ENCODE data around the gene NRROS. TPM values are rescaled to one million over a fixed set of nuclear protein-coding genes. Genes with fewer than 3 reads are reported as not detected.

NRROS gene
- total RNA-seq, 1 donor from 2014 or later: 0.68 TPM

- H3K27ac Mint-ChIP-seq: no peak overlapping the region
- H3K4me1 Mint-ChIP-seq (ENCODE audit: unreplicated experiment): peaks cover 7% of the 10 kb centered on the region
- H3K36me3 Mint-ChIP-seq: no peaks in the 10 kb centered on the region
- no peaks in the 10 kb centered on the region for H3K9me3 Mint-ChIP-seq
- DNase-seq (ENCODE audit: extremely low spot score, unreplicated experiment): no peak
- H3K27me3 Mint-ChIP-seq: peaks cover 4% of the 10 kb centered on the region
- H3K4me3 Mint-ChIP-seq: no peak overlapping the region
- TF ChIP-seq CTCF (conservative IDR thresholded peaks at IDR 0.05): no peak
Measured at GRCh38 chr3:196689941-196690660, 50.6 kb downstream of the NRROS start.

DNA sequence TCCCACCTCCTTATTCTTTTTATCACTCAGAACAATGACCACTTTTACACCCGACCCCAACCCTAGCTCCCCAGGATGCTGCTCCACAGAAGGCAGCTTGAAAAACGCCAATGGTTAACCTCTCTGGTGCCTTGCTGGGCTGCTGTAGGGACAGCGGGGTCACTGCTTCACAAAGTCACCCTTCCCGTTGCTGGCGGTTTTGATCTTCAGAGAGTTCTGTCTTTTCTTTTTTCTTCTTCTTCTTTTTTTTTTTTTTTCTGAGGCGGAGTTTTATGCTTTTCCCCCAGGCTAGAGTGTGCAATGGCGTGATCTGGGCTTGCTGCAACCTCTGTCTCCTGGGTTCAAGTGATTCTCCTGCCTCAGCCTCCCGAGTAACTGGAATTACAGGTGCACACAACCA, 51.9 kb downstream of the NRROS start:
- no peak for DNase-seq (ENCODE audit: extremely low spot score, unreplicated experiment)
- Mint-ChIP-seq H3K9me3 (no peaks in the 10 kb centered on the region), H3K27ac (no peak overlapping the region), H3K4me1 (ENCODE audit: unreplicated experiment) (peaks cover 6% of the 10 kb centered on the region), H3K36me3 (no peaks in the 10 kb centered on the region), H3K4me3 (no peak overlapping the region), H3K27me3 (peaks cover 4% of the 10 kb centered on the region)
- no peak for TF ChIP-seq CTCF (conservative IDR thresholded peaks at IDR 0.05)

DNA sequence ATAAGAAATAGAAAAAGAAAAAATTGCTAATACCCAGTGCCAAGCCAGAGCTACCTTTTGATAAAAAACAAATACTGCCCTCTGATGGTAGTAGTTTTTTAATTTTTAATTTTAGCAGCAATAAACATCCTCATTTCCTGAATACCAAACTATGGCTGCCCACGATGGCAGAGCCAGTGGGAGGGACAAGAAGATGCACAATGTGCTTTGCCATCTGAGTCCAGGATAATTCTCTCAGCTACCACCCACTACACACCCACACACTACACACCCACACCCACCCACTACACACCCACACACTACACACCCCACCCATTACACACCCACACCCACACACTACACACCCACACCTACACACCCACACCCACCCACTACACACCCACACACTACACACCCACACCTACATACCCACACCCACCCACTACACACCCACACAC, 54.7 kb downstream of the NRROS start:
- Mint-ChIP-seq H3K27ac (no peak overlapping the region), H3K4me3 (no peak overlapping the region), H3K9me3 (no peaks in the 10 kb centered on the region), H3K4me1 (ENCODE audit: unreplicated experiment) (no peaks in the 10 kb centered on the region), H3K27me3 (peaks cover 4% of the 10 kb centered on the region), H3K36me3 (no peaks in the 10 kb centered on the region)
- DNase-seq (ENCODE audit: extremely low spot score, unreplicated experiment): no peak
- TF ChIP-seq CTCF (conservative IDR thresholded peaks at IDR 0.05): no peak

DNA sequence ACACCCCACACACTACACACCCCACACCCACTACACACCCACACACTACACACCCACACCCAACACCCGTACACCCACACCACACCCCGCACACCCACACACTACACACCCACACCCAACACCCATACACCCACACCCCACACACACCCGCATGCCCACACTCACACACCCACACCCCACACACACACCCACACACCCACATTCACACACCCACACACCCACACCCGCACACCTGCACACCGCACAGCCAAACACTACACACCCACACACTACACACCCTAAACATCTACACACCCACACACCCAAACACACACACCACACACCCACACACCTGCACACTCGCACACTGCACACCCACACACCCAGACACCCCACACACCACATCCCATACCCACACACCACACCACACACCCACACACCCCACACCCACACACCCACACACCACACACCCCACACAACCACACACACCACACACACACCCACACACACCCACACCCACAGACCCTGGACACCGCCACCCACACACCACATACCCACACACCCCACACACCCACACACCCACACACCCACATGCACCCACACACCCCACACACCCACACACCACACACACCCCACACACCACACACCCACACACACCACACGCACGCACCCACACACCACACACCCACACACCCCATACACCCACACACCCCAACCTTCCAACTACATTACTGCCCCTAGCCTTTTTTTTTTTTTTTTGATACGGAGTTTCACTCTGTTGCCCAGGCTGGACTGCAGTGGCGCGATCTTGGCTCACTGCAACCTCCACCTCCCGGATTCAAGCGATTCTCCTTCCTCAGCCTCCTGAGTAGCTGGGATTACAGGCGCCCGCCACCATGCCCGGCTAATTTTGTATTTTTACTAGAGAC, 55.7 kb downstream of the NRROS start:
- H3K36me3 Mint-ChIP-seq: no peaks in the 10 kb centered on the region
- H3K9me3 Mint-ChIP-seq: no peaks in the 10 kb centered on the region
- no peak overlapping the region for H3K4me3 Mint-ChIP-seq
- peaks cover 4% of the 10 kb centered on the region for H3K27me3 Mint-ChIP-seq
- DNase-seq (ENCODE audit: extremely low spot score, unreplicated experiment): no peak
- H3K27ac Mint-ChIP-seq: no peak overlapping the region
- no peak for TF ChIP-seq CTCF (conservative IDR thresholded peaks at IDR 0.05)
- H3K4me1 Mint-ChIP-seq (ENCODE audit: unreplicated experiment): no peaks in the 10 kb centered on the region

DNA sequence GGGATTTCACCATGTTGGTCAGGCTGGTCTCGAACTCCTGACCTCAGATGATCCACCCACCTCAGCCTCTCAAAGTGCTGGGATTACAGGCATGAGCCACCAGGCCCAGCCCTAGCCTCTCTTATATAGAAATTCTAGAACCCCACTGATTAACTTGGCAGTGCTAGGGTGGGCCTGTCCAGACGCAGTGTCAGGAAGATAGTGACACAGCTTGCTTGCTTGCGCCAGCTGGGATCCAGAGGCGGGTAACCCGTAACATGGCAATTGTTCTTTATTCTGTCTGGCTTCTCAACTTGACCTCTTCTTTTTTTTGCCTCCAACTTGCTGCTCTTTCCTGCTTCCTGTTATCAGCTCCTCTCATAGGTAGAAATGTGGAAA, 56.3 kb downstream of the NRROS start:
- no peak for DNase-seq (ENCODE audit: extremely low spot score, unreplicated experiment)
- no peaks in the 10 kb centered on the region for H3K4me1 Mint-ChIP-seq (ENCODE audit: unreplicated experiment)
- H3K36me3 Mint-ChIP-seq: no peaks in the 10 kb centered on the region
- H3K4me3 Mint-ChIP-seq: no peak overlapping the region
- H3K27ac Mint-ChIP-seq: no peak overlapping the region
- H3K9me3 Mint-ChIP-seq: no peaks in the 10 kb centered on the region
- peaks cover 4% of the 10 kb centered on the region for H3K27me3 Mint-ChIP-seq
- TF ChIP-seq CTCF (conservative IDR thresholded peaks at IDR 0.05): no peak
